Measurements from ENCODE around the gene CACNA1A. TPM values are rescaled to one million over a fixed set of nuclear protein-coding genes. Genes with fewer than 3 reads are reported as not detected.

The CACNA1A gene
- total and polyA plus RNA-seq, 5 donors: 0.65 to 1.3 (median 0.88) TPM

DNA sequence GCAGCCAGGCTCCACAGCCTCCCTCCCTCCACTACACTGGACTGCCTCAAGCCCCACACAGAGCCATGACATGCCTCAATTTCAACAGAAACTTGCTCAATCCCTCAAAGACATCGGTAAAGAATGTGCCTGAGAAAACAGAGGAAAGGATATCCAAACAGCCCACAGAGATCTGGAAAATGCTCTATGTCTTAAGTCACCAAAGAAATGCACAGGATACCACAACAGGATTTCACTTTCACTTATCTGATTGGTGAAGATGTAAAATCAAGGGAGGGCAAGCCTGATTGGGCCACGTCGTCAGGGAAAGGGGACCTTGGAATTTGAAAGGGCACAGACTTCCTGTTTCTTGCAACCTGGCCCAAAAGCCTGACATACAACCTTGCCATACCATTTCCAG is 14.2 kb downstream of the CACNA1A start:
- intact Hi-C loops (cut with DNase I): no loop called here
- no peak overlapping the region for H3K27ac ChIP-seq (ENCODE audit: low read length)
- DNase-seq (no peak), ATAC-seq (no peak)
- WGBS: 28% methylated on average over 3 of the region's 3 CpGs
- H3K4me1 ChIP-seq (ENCODE audit: control insufficient read depth, insufficient read depth, low read length): no peaks in the 10 kb centered on the region
- H3K4me3 ChIP-seq (ENCODE audit: low read length): no peak overlapping the region
- peaks cover 5% of the 10 kb centered on the region for H3K27me3 ChIP-seq (ENCODE audit: control insufficient read depth, insufficient read depth)
- H3K9me3 ChIP-seq (ENCODE audit: control insufficient read depth, low read length): peaks cover 2% of the 10 kb centered on the region

DNA sequence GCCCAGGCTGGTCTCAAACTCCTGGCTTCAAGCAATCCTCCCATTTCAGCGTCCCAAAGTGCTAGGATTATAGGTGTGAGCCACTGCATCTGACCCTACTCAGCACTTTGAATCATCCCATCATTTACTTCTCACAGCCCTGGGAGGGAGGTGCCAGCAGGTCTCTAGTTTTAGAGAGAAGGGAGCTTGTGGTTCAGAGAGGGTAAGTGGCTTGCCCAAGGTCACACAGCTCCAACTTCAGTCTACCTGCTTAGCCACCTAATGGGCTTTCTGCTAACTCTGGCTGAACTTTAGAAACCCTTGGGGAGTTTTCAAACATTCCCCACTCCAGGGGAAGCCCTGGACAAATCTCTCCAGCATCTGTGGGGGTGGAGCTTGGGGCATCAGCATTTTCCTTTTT is 18.3 kb downstream of the CACNA1A start:
- DNase-seq (no peak), ATAC-seq (no peak)
- WGBS: 85% methylated on average over 1 of the region's 1 CpG
- Histone ChIP-seq H3K9me3 (ENCODE audit: control insufficient read depth, low read length) (peaks cover 3% of the 10 kb centered on the region), H3K27me3 (ENCODE audit: control insufficient read depth, insufficient read depth) (peaks cover 2% of the 10 kb centered on the region), H3K27ac (ENCODE audit: low read length) (no peak overlapping the region), H3K4me1 (ENCODE audit: control insufficient read depth, insufficient read depth, low read length) (no peaks in the 10 kb centered on the region), H3K4me3 (ENCODE audit: low read length) (no peak overlapping the region)
- intact Hi-C loops (cut with DNase I): no loop called here

GRCh38 chr19:13484166-13484565 is 22.1 kb downstream of the CACNA1A start:
- Histone ChIP-seq H3K4me1 (ENCODE audit: control insufficient read depth, insufficient read depth, low read length) (no peaks in the 10 kb centered on the region), H3K4me3 (ENCODE audit: low read length) (no peak overlapping the region), H3K9me3 (ENCODE audit: control insufficient read depth, low read length) (peaks cover 3% of the 10 kb centered on the region), H3K27me3 (ENCODE audit: control insufficient read depth, insufficient read depth) (no peaks in the 10 kb centered on the region), H3K27ac (ENCODE audit: low read length) (no peak overlapping the region)
- intact Hi-C loops (cut with DNase I): no loop called here
- no peak for ATAC-seq
- WGBS: 77% methylated on average over 1 of the region's 1 CpG
- DNase-seq: no peak

GRCh38 chr19:13483215-13483614 is 23.1 kb downstream of the CACNA1A start:
- ATAC-seq (no peak), DNase-seq (no peak)
- Histone ChIP-seq H3K27me3 (ENCODE audit: control insufficient read depth, insufficient read depth) (no peaks in the 10 kb centered on the region), H3K4me3 (ENCODE audit: low read length) (no peak overlapping the region), H3K4me1 (ENCODE audit: control insufficient read depth, insufficient read depth, low read length) (no peaks in the 10 kb centered on the region), H3K27ac (ENCODE audit: low read length) (no peak overlapping the region), H3K9me3 (ENCODE audit: control insufficient read depth, low read length) (peaks cover 3% of the 10 kb centered on the region)
- 80% methylated on average over 5 of the region's 5 CpGs for WGBS
- intact Hi-C loops (cut with DNase I): no loop called here

DNA sequence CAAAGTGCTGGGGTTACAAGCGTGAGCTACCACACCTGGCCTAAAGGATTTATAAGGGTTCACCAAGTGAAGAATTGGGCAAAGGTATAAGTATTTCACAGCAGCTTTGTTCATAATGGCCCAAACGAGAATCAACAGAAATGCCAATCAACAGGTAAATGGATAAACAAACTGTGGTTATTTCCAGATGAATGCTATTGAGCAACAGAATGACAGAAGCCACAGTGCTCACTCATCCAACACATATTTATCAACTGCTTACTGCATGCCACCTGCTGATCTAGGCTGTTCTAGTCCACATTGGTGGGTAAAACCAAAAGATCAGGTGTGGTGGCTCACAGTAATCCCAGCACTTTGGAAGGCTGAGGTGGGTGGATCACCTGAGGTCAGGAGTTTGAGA is 27.7 kb downstream of the CACNA1A start:
- intact Hi-C loops (cut with DNase I): no loop called here
- WGBS: 88% methylated on average over 2 of the region's 2 CpGs
- no peaks in the 10 kb centered on the region for H3K4me1 ChIP-seq (ENCODE audit: control insufficient read depth, insufficient read depth, low read length)
- H3K27me3 ChIP-seq (ENCODE audit: control insufficient read depth, insufficient read depth): no peaks in the 10 kb centered on the region
- no peak overlapping the region for H3K4me3 ChIP-seq (ENCODE audit: low read length)
- no peak overlapping the region for H3K27ac ChIP-seq (ENCODE audit: low read length)
- no peak for DNase-seq
- peaks cover 11% of the 10 kb centered on the region for H3K9me3 ChIP-seq (ENCODE audit: control insufficient read depth, low read length)
- ATAC-seq: no peak

GRCh38 chr19:13476071-13476470 is 30.2 kb downstream of the CACNA1A start:
- 57% methylated on average over 1 of the region's 1 CpG for WGBS
- DNase-seq: no peak
- H3K27me3 ChIP-seq (ENCODE audit: control insufficient read depth, insufficient read depth): no peaks in the 10 kb centered on the region
- H3K4me3 ChIP-seq (ENCODE audit: low read length): no peak overlapping the region
- intact Hi-C loops (cut with DNase I): no loop called here
- ATAC-seq: no peak
- no peak overlapping the region for H3K27ac ChIP-seq (ENCODE audit: low read length)
- peaks cover 10% of the 10 kb centered on the region for H3K9me3 ChIP-seq (ENCODE audit: control insufficient read depth, low read length)
- H3K4me1 ChIP-seq (ENCODE audit: control insufficient read depth, insufficient read depth, low read length): no peaks in the 10 kb centered on the region

DNA sequence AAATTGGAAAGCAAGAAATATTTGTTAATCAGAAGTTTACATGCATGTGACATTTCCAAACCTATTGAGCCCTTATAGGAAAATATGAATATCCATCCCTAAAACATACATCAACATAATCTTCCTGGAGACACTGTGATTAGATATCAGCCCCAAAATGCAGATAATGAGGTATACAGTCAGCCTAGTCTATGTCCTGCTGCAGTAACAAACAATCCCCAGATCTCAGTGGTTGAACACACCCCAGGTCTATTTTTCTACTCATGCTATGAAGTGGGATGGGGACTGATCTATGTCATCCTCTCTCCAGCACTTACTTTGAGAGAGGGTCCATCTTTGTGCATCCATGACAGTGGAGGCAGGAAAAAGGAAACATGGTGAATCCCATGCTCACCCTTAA is 31.2 kb downstream of the CACNA1A start:
- no peak for DNase-seq
- Histone ChIP-seq H3K4me3 (ENCODE audit: low read length) (no peak overlapping the region), H3K9me3 (ENCODE audit: control insufficient read depth, low read length) (peaks cover 10% of the 10 kb centered on the region), H3K4me1 (ENCODE audit: control insufficient read depth, insufficient read depth, low read length) (no peaks in the 10 kb centered on the region), H3K27me3 (ENCODE audit: control insufficient read depth, insufficient read depth) (no peaks in the 10 kb centered on the region), H3K27ac (ENCODE audit: low read length) (no peak overlapping the region)
- ATAC-seq: no peak
- intact Hi-C loops (cut with DNase I): no loop called here

GRCh38 chr19:13466697-13467096 is 39.6 kb downstream of the CACNA1A start:
- H3K9me3 ChIP-seq (ENCODE audit: control insufficient read depth, low read length): no peaks in the 10 kb centered on the region
- no peak overlapping the region for H3K4me3 ChIP-seq (ENCODE audit: low read length)
- H3K27ac ChIP-seq (ENCODE audit: low read length): no peak overlapping the region
- intact Hi-C loops (cut with DNase I): no loop called here
- no peaks in the 10 kb centered on the region for H3K4me1 ChIP-seq (ENCODE audit: control insufficient read depth, insufficient read depth, low read length)
- ATAC-seq (no peak), DNase-seq (no peak)
- 79% methylated on average over 5 of the region's 5 CpGs for WGBS
- no peaks in the 10 kb centered on the region for H3K27me3 ChIP-seq (ENCODE audit: control insufficient read depth, insufficient read depth)

DNA sequence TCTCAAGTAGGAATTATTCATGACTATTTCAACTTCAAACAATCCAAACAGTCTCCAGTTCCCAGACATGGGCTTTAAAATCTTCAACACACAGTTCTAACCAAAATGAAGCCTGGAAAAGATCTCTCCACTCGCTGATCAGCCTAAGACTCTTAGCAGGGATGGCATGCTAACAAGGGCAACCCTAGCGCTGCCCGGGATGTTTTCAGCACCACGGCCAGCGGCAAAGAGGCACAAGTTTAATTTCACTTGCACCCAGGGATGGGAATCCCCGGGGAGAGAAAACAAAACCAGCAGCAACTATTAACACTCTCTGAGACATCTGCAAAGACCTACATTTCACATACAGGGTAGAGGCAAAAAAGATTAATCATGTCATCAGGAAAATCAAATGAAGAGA is 43.0 kb downstream of the CACNA1A start:
- Histone ChIP-seq H3K27ac (ENCODE audit: low read length) (no peak overlapping the region), H3K9me3 (ENCODE audit: control insufficient read depth, low read length) (no peaks in the 10 kb centered on the region), H3K4me1 (ENCODE audit: control insufficient read depth, insufficient read depth, low read length) (no peaks in the 10 kb centered on the region), H3K4me3 (ENCODE audit: low read length) (no peak overlapping the region), H3K27me3 (ENCODE audit: control insufficient read depth, insufficient read depth) (no peaks in the 10 kb centered on the region)
- intact Hi-C loops (cut with DNase I): no loop called here
- 21% methylated on average over 6 of the region's 6 CpGs for WGBS
- DNase-seq (no peak), ATAC-seq (no peak)

DNA sequence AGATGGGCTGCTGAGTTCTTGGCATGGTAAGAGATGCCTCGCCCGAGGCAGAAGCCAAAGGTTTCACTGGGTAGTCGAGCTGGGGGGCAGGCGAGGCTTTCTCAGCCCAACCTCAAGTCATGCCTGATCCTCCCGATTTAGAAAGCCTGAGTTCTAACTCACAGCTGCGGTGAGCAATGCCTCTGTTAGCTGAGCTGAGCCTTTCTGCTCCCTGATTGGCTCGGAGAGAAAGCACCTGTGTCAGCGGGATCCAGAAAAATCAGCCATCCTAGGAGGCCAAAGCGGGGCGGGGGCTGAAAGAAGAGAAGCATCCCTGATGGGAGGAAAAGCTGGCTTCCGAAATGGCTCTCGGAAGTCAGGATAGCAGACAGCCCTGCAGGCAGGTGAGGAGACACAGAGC is 44.7 kb downstream of the CACNA1A start:
- Histone ChIP-seq H3K4me1 (ENCODE audit: control insufficient read depth, insufficient read depth, low read length) (no peaks in the 10 kb centered on the region), H3K27me3 (ENCODE audit: control insufficient read depth, insufficient read depth) (no peaks in the 10 kb centered on the region), H3K4me3 (ENCODE audit: low read length) (no peak overlapping the region), H3K27ac (ENCODE audit: low read length) (no peak overlapping the region), H3K9me3 (ENCODE audit: control insufficient read depth, low read length) (no peaks in the 10 kb centered on the region)
- ATAC-seq (no peak), DNase-seq (no peak)
- intact Hi-C loops (cut with DNase I): no loop called here
- 74% methylated on average over 12 of the region's 12 CpGs for WGBS

- DNase-seq (no peak), ATAC-seq (no peak)
- H3K4me3 ChIP-seq (ENCODE audit: low read length): no peak overlapping the region
- intact Hi-C loops (cut with DNase I): no loop called here
- H3K4me1 ChIP-seq (ENCODE audit: control insufficient read depth, insufficient read depth, low read length): no peaks in the 10 kb centered on the region
- H3K27me3 ChIP-seq (ENCODE audit: control insufficient read depth, insufficient read depth): no peaks in the 10 kb centered on the region
- no peaks in the 10 kb centered on the region for H3K9me3 ChIP-seq (ENCODE audit: control insufficient read depth, low read length)
- WGBS: 23% methylated on average over 7 of the region's 7 CpGs
- no peak overlapping the region for H3K27ac ChIP-seq (ENCODE audit: low read length)
Observed at GRCh38 chr19:13460045-13460444, 46.2 kb downstream of the CACNA1A start.

GRCh38 chr19:13459351-13459750 is 46.9 kb downstream of the CACNA1A start:
- 50% methylated on average over 10 of the region's 10 CpGs for WGBS
- no peak for ATAC-seq
- intact Hi-C loops (cut with DNase I): no loop called here
- H3K27me3 ChIP-seq (ENCODE audit: control insufficient read depth, insufficient read depth): no peaks in the 10 kb centered on the region
- no peaks in the 10 kb centered on the region for H3K9me3 ChIP-seq (ENCODE audit: control insufficient read depth, low read length)
- H3K4me1 ChIP-seq (ENCODE audit: control insufficient read depth, insufficient read depth, low read length): no peaks in the 10 kb centered on the region
- DNase-seq: no peak
- H3K4me3 ChIP-seq (ENCODE audit: low read length): no peak overlapping the region
- no peak overlapping the region for H3K27ac ChIP-seq (ENCODE audit: low read length)

All from right cardiac atrium (tissue), 5 donors.